Fibroblast of gingiva (primary cell): ENCODE data around the gene KLHL12.
"Not testable (repeated sequence)": the region's sequence is repeated elsewhere in the genome, so short reads cannot be mapped to it uniquely, and the experiment has no call there.

Experiments
- DNase-seq: peaks from one replicate; pipeline ENCODE4 v3.0.0-alpha.2; 2011; ENCODE audit warnings: low read depth

KLHL12 gene

DNA sequence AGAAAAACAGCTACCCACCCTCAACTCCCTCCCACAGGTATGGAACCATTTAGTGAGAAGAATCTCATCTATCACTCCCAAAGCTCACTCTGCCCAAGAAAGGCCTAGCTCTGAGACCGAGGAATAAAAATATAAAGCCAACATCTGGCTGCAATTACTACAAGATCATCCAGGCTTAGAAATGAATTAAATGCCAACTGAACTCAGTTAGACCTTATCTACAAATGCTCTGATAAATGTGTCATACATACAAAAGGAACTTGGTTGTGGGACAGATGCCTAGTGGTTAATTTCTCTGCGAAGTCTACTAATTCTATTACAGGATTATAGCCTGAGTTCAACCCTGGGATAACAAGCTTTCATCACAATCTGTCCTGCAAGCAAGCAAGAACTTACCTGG, 24.4 kb upstream of the KLHL12 start:
- DNase-seq = peak; percentile 4

DNA sequence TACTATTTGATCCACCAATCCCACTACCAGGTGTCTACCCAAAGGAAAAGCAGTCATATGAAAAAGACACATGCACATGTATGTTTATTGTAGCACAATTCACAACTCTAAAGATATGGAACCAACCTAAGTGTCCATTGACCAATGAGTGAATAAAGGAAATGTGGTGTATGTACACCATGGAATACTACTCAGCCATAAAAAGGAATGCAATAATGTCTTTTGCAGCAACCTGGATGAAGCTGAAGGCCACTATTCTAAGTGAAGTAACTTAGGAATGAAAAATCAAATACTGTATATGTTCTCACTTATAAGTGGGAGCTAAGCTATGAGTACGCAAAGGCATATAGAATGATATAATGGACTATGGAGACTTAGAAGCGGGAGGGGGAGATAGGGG, 18.4 kb upstream of the KLHL12 start:
- no peak for DNase-seq

DNA sequence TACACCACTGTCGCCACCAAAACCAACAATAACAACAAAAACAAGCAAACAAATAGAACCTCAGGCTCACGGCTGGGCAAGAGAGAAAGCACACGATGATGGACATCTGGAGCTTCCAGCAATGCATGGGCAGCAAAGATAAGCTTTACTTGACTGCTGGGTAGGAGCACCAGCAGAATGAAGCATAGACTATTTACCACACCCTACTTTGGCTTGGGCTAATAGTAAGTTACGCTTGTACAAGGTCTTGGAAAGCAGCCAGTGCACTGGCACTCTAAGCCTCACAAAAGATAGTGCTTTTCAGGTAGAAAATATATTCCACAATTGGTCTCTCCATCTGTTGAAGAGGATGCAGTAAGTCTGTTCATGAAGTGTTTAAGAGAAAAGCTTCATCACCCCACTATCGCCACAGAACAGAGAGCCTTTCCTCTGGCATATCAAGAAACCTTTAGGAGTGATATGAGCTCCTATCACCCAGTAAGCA, 17.4 kb upstream of the KLHL12 start:
- no peak for DNase-seq

DNA sequence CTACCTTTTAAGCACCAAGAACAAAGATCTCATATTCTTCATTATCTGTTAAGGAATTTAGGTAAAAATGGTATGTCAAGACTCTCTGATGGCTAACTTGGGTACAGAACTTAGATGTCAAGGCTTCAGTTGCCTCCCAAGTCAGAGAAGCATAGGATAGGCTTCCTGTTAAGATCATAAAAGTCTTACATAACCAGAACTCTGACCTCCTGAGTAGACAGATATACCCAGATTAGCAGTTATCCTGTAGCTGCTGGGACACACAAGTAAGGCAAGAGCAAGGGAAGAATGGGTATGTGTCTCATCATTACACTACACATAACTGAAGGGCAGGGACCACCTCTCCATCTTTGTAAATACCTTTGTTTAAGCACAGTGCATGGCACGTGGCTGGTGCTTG, 15.4 kb upstream of the KLHL12 start:
- DNase-seq = no peak

DNA sequence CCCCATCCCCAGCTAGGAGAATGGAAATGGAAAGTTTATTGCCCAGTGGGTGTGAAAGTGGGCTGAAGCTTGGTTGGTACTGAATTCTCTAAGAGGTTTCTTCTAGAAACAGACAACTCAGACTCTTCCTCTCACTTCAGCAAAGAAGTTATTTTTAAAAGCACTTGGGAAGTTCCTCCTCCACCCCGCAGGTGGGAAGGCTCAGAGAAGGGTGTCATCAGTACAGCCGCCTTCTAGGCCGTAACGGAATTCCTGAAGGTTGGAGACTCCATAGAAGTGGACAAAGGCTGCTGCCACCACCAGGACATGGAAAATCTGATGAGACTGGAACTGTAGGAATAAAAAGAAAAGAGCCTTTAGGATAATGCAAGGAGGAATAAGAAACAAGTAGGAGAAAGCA, 14.3 kb upstream of the KLHL12 start:
- no peak for DNase-seq

DNA sequence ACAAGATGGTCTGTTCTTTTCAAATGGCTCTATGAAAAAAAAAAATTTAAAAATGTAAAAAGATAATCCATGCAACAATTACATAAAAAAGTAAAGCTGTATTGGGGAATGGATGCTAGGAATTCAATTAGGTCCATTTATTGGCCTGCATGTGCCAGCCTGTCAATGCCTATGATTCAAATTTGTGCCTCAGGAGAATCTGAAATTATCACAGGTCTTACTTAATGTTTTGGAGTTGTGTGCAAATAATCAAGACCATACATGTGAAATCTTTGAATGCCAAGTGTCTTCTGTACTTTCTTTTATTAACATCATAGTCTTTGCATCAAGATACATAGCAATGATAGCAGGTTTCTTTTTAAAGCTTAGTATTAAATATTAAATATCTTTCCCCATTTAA, 13.5 kb upstream of the KLHL12 start:
- DNase-seq = no peak

DNA sequence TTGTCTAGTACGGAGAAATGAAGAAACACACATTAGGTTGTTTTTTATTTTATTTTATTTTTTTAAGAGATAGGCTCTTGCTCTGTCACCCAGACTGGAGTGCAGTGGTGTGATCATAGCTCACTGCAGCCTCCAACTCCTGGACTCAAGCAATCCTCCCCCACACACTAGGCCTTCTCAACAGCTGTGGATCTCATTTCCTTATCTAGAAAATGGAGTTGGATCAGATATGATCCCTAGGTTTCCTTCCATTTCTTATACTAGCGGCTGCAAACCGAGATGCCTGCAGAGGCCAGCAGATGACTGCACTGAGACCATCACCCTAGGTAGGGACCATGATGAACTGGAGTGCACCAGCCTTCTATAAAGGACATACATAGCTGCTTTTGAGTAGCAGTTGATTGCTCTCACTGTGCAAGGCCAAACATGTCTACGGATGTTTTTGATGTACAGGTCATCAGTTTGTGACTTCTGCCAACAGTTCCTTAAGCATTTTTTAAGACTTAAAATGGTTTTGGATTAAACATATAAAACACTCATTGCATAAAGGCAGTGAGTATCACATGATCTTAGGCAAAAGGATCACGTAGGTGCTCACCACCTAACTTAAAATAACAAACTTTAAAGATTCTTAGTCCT, 11.4 kb upstream of the KLHL12 start:
- DNase-seq = no peak

DNA sequence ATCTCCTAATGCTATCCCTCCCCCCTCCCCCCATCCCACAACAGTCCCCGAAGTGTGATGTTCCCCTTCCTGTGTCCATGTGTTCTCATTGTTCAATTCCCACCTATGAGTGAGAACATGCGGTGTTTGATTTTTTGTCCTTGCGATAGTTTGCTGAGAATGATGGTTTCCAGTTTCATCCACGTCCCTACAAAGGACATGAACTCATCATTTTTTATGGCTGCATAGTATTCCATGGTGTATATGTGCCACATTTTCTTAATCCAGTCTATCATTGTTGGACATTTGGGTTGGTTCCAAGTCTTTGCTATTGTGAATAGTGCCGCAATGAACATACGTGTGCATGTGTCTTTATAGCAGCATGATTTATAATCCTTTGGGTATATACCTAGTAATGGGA, 9.4 kb upstream of the KLHL12 start:
- not testable (repeated sequence) for DNase-seq

DNA sequence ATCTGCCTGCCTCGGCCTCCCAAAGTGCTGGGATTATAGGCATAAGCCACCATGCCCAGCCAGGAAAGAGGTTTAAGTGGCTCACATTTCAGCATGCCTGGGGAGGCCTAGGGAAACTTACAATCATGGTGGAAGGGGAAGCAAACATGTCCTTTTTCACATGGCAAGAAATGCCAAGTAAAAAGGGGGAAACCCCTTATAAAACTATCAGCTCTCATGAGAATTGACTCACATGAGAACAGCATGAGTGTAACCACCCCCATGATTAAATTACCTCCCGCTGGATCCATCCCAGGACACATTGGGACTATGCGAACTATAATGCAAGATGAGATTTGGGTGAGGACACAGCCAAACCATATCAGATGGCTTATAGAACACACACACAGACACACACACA, 8.8 kb upstream of the KLHL12 start:
- DNase-seq = no peak

DNA sequence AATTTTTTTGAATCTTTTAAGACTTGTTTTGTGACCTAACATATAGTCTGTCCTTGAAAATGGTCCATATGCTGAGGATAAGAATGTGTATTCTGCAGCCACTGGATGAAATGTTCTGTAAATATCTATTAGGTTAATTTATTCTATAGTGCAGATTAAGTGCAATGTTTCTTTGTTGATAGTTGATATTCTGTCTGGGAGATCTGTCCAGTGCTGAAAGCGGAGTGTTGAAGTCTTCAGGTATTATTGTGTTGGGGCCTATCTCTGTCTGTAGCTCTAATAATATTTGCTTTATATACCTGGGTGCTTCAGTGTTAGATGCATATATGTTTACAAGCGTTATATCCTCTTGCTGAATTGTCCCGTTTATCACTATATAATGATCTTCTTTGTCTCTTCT, 7.7 kb upstream of the KLHL12 start:
- DNase-seq = no peak

DNA sequence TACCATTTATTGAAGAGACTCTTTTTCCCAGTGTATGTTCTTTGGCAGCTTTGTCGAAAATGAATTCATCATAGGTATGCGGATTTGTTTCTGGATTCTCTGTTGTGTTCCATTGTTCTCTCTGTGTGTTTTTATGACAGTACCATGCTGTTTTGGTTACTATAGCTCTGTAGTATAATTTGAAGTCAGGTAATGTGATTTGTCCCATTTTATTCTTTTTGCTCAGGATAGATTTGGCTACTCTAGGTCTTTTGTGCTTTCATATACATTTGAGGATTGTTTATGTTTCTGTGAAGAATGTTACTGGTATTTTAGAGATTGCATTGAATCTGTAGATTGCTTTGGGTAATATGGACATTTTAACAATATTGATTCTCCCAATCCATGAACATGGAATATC, 5.4 kb upstream of the KLHL12 start:
- DNase-seq = no peak

DNA sequence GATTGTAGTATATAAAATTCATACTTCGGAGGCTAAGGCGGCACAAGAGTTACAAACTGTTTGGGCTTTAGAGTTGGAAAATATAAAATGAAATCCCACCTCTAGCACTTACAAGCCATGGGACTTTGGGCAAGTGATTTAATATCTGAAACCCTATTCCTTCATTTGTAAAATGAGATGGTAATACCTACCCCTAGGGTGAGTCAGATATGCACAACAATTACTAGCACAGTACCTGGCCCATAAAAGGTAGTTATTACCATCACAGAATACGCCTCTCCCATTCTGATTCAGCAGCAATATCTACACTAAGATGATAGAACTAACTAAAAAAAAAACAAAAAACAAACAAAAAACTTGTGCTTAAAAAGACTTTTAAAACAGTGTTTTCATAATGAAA, 3.5 kb downstream of the KLHL12 start:
- no peak for DNase-seq

DNA sequence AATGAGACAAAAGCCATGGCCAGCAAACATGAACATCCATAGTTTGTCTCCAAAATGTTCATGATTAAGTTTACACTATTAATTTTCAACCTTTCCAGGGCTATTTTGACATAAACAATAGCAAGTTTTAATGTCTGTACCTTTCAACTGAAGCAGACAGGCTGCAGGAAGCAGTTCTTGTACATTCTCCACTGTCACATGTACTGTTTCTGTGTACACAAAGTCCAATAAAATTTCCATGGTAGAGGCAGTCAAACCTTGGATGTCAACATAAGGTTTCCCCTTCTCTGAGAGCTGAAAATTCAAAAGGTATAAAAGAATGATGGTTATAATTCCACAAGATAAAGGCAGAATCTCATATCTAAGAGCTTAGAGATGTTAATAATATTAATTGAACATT, 7.4 kb downstream of the KLHL12 start:
- DNase-seq = no peak

DNA sequence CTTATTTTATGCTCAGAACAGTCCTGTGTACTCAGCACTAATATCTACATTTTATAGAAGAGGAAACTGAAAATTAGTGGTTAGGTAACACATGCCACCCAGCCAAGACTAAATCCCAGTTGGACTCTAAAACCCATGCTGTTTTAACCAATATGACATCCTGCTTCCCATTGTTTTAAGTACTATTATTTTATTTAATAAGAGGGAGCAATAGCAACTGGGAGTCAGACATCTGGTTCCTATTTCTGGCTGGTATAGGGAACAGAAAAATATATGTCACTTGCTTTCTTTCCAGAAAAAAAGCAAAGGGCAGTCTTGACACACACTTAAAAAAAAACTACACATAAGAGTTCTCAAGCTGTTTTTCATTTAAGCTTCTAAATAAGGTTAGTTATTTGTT, 11.9 kb downstream of the KLHL12 start:
- peak; percentile 45 for DNase-seq

DNA sequence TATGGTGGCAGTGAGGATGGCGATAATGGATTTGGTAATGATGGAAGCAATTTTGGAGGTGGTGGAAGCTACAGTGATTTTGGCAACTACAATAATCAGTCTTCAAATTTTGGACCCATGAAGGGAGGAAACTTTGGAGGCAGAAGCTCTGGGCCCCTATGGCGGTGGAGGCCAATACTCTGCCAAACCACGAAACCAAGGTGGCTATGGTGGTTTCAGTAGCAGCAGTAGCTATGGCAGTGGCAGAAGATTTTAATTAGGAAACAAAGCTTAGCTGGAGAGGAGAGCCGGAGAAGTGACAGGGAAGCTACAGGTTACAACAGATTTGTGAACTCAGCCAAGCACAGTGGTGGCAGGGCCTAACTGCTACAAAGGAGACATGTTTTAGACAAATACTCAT, 14.6 kb downstream of the KLHL12 start:
- DNase-seq = not testable (repeated sequence)

DNA sequence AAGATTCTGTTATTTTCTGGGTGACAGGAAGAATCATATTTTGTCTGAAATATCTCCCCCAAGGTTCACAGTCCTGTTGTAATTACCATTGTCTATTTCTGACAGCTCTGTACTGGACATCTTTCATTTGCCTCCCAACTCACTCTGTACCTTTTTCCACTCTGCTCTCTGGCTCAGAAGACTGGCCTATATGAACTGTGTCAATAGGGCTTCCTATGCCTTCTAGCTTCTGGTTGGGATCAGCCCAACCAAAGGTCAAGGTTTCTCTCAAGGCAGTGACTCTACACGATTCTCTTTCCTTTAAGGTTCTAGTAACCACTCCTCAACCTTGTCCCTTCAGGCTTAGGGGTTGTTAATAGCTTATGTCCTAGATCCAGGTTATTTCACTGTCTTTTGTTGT, 17.5 kb downstream of the KLHL12 start:
- no peak for DNase-seq

DNA sequence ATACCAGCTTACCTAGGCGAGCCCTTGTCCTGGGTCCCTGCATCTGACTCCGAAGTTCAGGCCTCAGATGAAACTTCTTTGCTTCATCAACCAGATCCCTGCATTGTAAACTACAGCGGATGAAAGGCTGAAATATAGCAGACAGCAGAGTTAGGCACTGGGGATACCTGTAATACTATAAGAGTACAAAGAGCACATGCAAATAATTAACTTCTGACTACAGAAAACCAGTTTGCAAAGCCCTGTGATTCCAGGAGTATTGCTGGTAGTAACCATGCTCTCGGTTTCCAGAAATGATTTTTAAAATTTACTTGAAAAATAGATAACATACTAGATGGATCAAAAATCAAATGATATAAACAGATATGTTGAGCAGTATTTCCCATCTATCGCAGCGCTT, 18.0 kb downstream of the KLHL12 start:
- DNase-seq = no peak

DNA sequence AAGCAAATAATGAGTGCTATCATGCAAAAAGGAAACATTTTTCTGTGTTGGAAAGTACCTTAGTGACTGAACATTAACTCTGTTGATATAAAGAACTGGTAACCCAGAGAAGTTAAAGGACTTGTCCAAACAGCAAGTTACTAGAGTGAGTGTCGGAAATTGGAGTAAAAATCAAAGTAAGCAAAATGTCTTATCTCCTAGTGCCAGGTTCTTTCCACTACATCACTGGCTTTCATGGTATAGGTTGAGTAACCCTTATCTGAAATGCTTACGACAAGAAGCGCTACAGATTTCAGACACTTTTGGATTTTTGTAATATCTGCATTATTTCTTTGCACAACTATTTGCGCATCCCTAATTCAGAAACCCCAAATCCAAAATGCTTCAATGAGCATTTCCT, 21.7 kb downstream of the KLHL12 start:
- DNase-seq = no peak

DNA sequence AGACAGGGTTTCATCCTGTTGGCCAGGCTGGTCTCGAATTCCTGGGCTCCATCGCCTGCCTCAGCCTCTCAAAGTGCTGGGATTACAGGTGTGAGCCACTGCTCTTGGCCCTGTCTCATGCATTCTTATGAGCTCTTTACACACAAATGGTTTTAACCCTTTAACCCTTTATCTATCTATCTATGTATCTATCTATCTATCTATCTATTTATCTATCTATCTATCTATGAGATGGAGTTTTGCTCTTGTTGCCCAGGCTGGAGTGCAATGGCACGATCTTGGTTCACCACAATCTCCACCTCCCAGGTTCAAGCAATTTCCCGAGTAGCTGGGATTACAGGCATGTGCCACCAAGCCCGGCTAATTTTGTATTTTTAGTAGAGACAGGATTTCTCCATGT, 23.2 kb downstream of the KLHL12 start:
- not testable (repeated sequence) for DNase-seq

DNA sequence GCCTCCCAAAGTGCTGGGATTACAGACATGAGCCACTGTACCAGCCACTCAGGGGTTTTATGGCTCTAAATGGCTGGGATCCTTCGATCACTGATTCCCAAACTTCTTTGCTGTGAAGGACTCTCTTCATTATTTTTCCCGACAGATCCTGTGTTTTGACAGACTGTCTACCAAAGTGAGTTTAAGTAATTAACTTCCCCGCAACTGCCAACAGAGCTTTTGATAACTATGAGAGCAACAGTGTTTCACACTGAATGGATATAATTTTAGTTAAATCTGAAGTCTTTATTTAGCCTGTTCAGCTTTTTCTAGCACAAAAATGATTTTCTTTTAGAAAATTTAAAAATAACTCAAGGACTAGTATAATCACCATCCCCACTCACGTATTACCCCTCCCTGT, 25.5 kb downstream of the KLHL12 start:
- no peak for DNase-seq

DNA sequence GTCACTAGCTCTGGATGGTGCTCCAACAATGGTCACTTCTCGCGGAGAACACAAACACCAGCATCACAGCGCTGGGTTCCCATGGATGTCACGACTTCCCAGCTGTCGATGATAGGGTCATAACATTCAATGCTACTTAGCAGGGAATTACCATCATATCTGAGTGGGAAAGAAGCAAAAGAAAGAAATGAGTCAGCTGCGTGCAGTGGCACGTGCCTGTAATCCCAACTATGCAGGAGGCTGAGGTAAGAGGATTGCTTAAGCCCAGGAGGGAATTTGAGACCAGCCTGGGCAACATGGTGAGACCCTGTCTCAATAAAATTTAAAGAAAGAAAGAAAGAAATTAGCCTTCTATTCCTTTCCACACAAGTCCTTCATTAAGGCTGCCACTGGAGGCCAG, 34.5 kb downstream of the KLHL12 start:
- no peak for DNase-seq

DNA sequence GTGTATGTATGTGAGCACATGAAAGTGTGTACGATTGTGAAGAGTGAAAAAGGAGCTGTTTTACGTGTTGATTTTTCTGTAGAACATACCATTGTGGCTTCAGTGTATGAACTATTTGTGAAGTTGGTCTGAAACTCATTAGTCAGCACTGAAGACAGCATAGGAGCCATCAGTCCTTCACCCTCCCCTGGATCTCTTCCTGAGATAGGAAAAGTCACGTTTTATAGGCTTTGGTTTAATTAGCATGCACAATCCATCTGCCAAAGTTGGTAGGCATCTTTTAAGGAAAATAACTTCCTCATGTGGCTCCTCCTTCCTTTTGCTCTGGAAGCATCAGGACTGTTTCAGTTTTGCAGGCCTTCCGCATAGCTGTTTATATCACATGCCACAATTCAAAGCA, 36.6 kb downstream of the KLHL12 start:
- peak; percentile 12 for DNase-seq

DNA sequence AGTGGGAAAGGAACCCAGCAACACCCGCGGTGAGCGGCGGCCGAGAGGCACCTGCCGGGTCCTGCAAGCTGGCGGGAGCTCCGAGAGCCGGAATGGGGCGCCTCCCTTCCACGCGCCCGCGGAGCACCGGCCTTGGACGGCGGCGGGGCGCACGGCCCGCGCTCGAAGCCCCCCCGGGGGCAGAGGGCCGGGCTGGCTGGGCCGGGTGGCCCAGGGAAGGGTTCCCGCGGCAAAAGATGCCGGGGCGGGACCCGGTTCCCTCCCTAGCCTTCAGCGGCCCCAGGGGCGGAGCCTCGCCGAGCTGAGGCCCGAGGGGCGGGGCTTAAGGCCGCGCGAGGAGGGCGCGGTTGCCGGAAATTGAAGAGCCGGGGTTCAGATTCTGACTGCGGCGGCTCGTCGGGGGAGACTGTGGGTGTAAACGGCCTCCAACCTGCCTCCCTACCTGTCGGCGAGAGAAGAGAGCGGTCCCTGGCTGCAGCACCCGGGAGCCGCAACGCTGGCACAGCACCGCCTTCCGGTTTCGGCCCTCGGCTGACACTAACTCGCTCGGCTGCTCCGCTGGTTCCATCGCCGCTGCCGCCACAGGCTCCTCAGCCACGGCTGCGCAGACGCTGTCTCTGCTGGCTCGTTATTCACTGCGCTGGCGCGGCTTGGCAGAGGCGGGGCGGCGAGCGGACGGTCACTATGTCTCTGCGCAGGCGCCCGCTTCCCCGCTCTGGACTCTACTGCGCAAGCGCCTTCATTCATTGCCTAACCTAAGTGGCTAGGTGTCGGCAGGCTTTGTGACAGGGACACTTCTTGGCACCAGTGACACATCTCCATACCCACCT, 38.3 kb downstream of the KLHL12 start, which contains the start of gene RABIF:
Gene RABIF (minus strand): TSS at position 619 of the 830 bp plus-strand sequence. CDS start 51 bp downstream, at position 568.
- DNase-seq = peak; percentile 92

DNA sequence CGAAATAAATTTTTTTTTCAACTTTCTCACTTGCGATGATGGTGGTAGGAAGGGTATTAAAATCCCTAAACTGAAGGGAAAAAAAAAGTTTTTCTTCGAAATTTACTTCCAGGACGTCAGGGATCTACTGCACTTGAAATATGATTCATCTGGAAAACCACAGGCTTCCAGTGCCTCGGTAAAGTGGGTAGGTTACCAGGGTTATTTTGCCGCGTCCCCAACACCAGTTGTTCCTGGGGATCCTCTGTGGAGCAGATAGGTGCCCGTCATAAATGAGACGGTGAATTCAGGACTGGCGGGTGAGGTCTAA, 38.9 kb downstream of the KLHL12 start:
- no peak for DNase-seq
